OCI-LY1 (cell line): ENCODE measurements around the gene P2RX2.

Experiments
- H2AFZ ChIP-seq: fragments of 200-600 bp; sonication (generic), shearing (Covaris generic); 2 replicates; pipeline ENCODE4 v1.6.0; 2014; ENCODE audit warnings: antibody characterized with exemption, mild to moderate bottlenecking, low read length
- H3F3A ChIP-seq: fragments of 200-600 bp; sonication (generic), shearing (Covaris generic); 2 replicates; pipeline ENCODE4 v1.6.0; 2014; ENCODE audit warnings: mild to moderate bottlenecking, antibody characterized with exemption, low read length, moderate library complexity; ENCODE audit not compliant: insufficient read depth
- H3K27ac ChIP-seq: fragments of 200-600 bp; sonication (generic); 2 replicates; pipeline ENCODE4 v1.5.1; 2014; ENCODE audit warnings: low read length, mixed run types, mild to moderate bottlenecking, low read depth; ENCODE audit not compliant: poor library complexity, severe bottlenecking
- H3K27me3 ChIP-seq: fragments of 200-600 bp; sonication (generic); 2 replicates; pipeline ENCODE4 v1.6.0; 2014; ENCODE audit warnings: antibody characterized with exemption, mild to moderate bottlenecking, low read length, moderate library complexity; ENCODE audit not compliant: insufficient read depth
- H3K36me3 ChIP-seq: fragments of 200-600 bp; sonication (generic); 2 replicates; pipeline ENCODE4 v1.6.1; 2014; ENCODE audit warnings: mild to moderate bottlenecking, antibody characterized with exemption, low read length, moderate library complexity, mixed read lengths; ENCODE audit not compliant: insufficient read depth
- H3K4me1 ChIP-seq: fragments of 200-600 bp; sonication (generic); 2 replicates; pipeline ENCODE4 v1.5.1; 2014; ENCODE audit warnings: mild to moderate bottlenecking, low read length, moderate library complexity; ENCODE audit not compliant: insufficient read depth, severe bottlenecking
- H3K4me2 ChIP-seq: fragments of 200-600 bp; sonication (generic), shearing (Covaris generic); 2 replicates; pipeline ENCODE4 v1.6.1; 2014; ENCODE audit warnings: low read length
- H3K4me3 ChIP-seq: fragments of 200-600 bp; sonication (generic); 2 replicates; pipeline ENCODE4 v1.5.1; 2014; ENCODE audit warnings: low read length, low read depth, mild to moderate bottlenecking, mixed read lengths; ENCODE audit not compliant: poor library complexity, severe bottlenecking
- H3K79me2 ChIP-seq: fragments of 200-600 bp; shearing (Covaris generic); 2 replicates; pipeline ENCODE4 v1.6.1; 2016; ENCODE audit warnings: mixed run types, low read length, mixed read lengths; ENCODE audit not compliant: insufficient read depth
- H3K9ac ChIP-seq: fragments of 200-600 bp; sonication (generic), shearing (Covaris generic); 2 replicates; pipeline ENCODE4 v1.6.1; 2014; ENCODE audit warnings: mild to moderate bottlenecking, low read length, mixed read lengths
- H3K9me2 ChIP-seq: fragments of 200-600 bp; sonication (generic), shearing (Covaris generic); 2 replicates; pipeline ENCODE4 v1.6.1; 2014; ENCODE audit warnings: low read depth, mild to moderate bottlenecking, low read length, mixed read lengths
- H3K9me3 ChIP-seq: fragments of 200-600 bp; shearing (Covaris generic); 2 replicates; pipeline ENCODE4 v1.6.1; 2014; ENCODE audit warnings: low read length, mixed read lengths
- H4K20me1 ChIP-seq: fragments of 200-600 bp; sonication (generic), shearing (Covaris generic); 2 replicates; pipeline ENCODE4 v1.6.0; 2016; ENCODE audit warnings: mild to moderate bottlenecking, low read length; ENCODE audit not compliant: insufficient read depth
- CTCF ChIP-seq: fragments of 200-600 bp; sonication (generic), shearing (Covaris generic); IDR thresholded peaks from 2 replicates; pipeline ENCODE4 v1.5.1; 2017; ENCODE audit warnings: mild to moderate bottlenecking, antibody characterized with exemption, low read length, moderate library complexity, mixed read lengths
- EZH2 ChIP-seq: fragments of 200-600 bp; sonication (generic), shearing (Covaris generic); IDR thresholded peaks from 2 replicates; pipeline ENCODE4 v1.8.0; 2017; ENCODE audit warnings: borderline replicate concordance, mixed run types, mild to moderate bottlenecking, antibody characterized with exemption, low read length, moderate library complexity, mixed read lengths

P2RX2 gene

GRCh38 chr12:132665794-132666193 lies 47.2 kb downstream of the P2RX2 start:
- Histone ChIP-seq H3K9me2 (no peaks in the 10 kb centered on the region), H4K20me1 (no peaks in the 10 kb centered on the region), H3F3A (no peaks in the 10 kb centered on the region), H3K36me3 (peaks cover 96% of the 10 kb centered on the region), H3K79me2 (no peaks in the 10 kb centered on the region), H3K4me1 (no peaks in the 10 kb centered on the region), H3K4me3 (no peak overlapping the region), H3K27ac (no peak overlapping the region), H3K9me3 (no peaks in the 10 kb centered on the region), H3K9ac (no peak overlapping the region), H2AFZ (no peak overlapping the region), H3K27me3 (no peaks in the 10 kb centered on the region), H3K4me2 (no peak overlapping the region)
- no peak for TF ChIP-seq EZH2
- TF ChIP-seq CTCF = no peak

GRCh38 chr12:132668191-132669088 lies 49.9 kb downstream of the P2RX2 start:
- Histone ChIP-seq H3K9me2 (no peaks in the 10 kb centered on the region), H3K36me3 (peaks cover 91% of the 10 kb centered on the region), H3K4me3 (no peak overlapping the region), H3K9me3 (no peaks in the 10 kb centered on the region), H3K79me2 (no peaks in the 10 kb centered on the region), H3K27me3 (no peaks in the 10 kb centered on the region), H2AFZ (no peak overlapping the region), H3F3A (no peaks in the 10 kb centered on the region), H3K27ac (no peak overlapping the region), H3K4me2 (no peak overlapping the region), H3K9ac (no peak overlapping the region), H3K4me1 (no peaks in the 10 kb centered on the region), H4K20me1 (no peaks in the 10 kb centered on the region)
- no peak for TF ChIP-seq EZH2
- TF ChIP-seq CTCF = no peak

- no peak overlapping the region for H3K27ac ChIP-seq
- H3K36me3 ChIP-seq = peaks cover 89% of the 10 kb centered on the region
- H3K4me1 ChIP-seq = no peaks in the 10 kb centered on the region
- no peak overlapping the region for H3K4me2 ChIP-seq
- H3F3A ChIP-seq = no peaks in the 10 kb centered on the region
- H3K79me2 ChIP-seq = no peaks in the 10 kb centered on the region
- TF ChIP-seq CTCF = no peak
- no peak for TF ChIP-seq EZH2
- no peak overlapping the region for H2AFZ ChIP-seq
- H4K20me1 ChIP-seq = no peaks in the 10 kb centered on the region
- H3K9me2 ChIP-seq = no peaks in the 10 kb centered on the region
- H3K9me3 ChIP-seq = no peaks in the 10 kb centered on the region
- no peak overlapping the region for H3K9ac ChIP-seq
- no peak overlapping the region for H3K4me3 ChIP-seq
- H3K27me3 ChIP-seq = no peaks in the 10 kb centered on the region
Observed at GRCh38 chr12:132669166-132669879, 50.7 kb downstream of the P2RX2 start.
